Motor neuron (in vitro differentiated cells): ENCODE measurements around the gene NEK9. TPM values are rescaled to one million over a fixed set of nuclear protein-coding genes. Genes with fewer than 3 reads are reported as not detected.

Source experiments
- ATAC-seq, 8 experiments: fragments of 200-7000 bp; cut with Tn5 transposase; replicated peaks in 6 of 8; 2 replicates each; pipeline ENCODE4 v1.8.0; 2021; ENCODE audit warnings: mild to moderate bottlenecking in 8 of 8, moderate library complexity in 8 of 8
- H3K27ac ChIP-seq, 2 donors: fragments of 250-450 bp; sonication (Bioruptor Pico); 2 replicates each; pipeline ENCODE4 v1.9.0; 2021; ENCODE audit warnings: antibody characterized with exemption in 2 of 2, mild to moderate bottlenecking in 2 of 2, moderate library complexity in 1 of 2
- H3K4me1 ChIP-seq, 2 donors: fragments of 250-450 bp; sonication (Bioruptor Pico); replicated peaks in 1 of 2; 2 replicates each; pipeline ENCODE4 v1.6.1; 2021; ENCODE audit warnings: antibody characterized with exemption in 2 of 2, mild to moderate bottlenecking in 2 of 2, moderate library complexity in 1 of 2
- H3K4me3 ChIP-seq, 5 donors: fragments of 250-450 bp; sonication (Bioruptor Pico); 2 replicates each; pipeline ENCODE4 v1.9.0; 2021; ENCODE audit warnings: antibody characterized with exemption in 5 of 5, mild to moderate bottlenecking in 5 of 5, moderate library complexity in 4 of 5
- WGBS, 10 experiments: fragments of 450-650 bp; shearing (Covaris generic); methylation state at CpG; one replicate each; pipeline ENCODE4 v1.0.0; 2022; 5-methylcytosine and 5-hydroxymethylcytosine counted together
- in situ Hi-C, 9 experiments: fragments of 400-800 bp; cut with MboI; loops; one replicate each; pipeline ENCODE4 v1.15.0; 2021; ENCODE audit warnings: low sequenced_read_pairs in 9 of 9, low pct_unique_long_range_greater_than_20kb in 2 of 9; ENCODE audit not compliant: unreplicated experiment in 9 of 9
- total RNA-seq, 8 experiments: library from RNA; unstranded; fragments of 300-600 nt; gene quantifications; 2 replicates each; pipeline versions ENCODE4 v1.2.3 to v1.2.4, GENCODE V29; 2022

Gene NEK9
- total RNA-seq, 8 experiments from 2014 or later = 16.0 to 83.2 (median 23.6) TPM

DNA sequence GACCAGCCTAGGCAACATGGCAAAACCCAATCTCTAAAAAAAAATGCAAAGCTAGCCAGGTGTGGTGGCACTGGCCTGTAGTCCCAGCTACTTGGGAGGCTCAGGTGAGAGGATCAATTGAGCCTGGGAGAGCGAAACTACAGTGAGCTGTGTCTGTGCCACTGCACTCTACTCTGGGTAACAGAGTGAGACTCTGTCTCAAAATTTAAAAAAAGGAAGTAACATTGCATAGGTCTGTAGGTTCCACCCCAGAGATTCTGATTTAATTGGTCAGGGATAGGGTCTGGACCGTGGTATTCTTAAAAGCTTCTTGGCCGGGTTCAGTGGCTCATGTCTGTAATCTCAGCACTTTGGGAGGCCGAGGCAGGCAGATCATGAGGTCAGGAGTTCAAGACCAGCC is 31.2 kb downstream of the NEK9 start:
- in situ Hi-C loops = loop anchor here in 4 of 9 experiments (25.0 kb wide), 2 partner anchors 158 to 183 kb away; partner anchors contain the start of gene RPS6KL1 (in 3 of the 4)
- Histone ChIP-seq H3K4me3 (no peak overlapping the region), H3K27ac (no peak overlapping the region), H3K4me1 (no peaks in the 10 kb centered on the region)
- ATAC-seq = no peak
- WGBS, 10 experiments = 82 to 100% (median 100%) methylated on average over 1 to 3 of the region's 4 CpGs; no CpG with 5 or more reads in 3 of the 10 experiments

DNA sequence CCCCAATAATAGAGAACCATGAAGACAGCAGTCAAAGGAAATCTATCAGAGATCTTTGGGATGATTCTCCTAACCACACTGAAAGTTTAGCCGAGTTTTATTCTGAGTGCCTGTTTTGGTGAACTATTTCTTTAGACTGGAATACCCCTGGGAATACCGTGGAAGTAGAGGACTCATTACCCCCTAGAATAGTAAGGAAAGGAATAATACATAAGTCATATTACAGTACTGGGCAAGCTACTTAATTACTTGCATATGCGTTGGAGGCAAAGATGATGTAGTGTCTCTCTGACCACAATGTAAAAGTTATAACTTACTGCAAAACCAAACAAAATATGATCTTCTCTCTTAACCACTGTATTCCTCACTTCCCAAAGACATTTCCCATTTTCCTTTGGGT is 32.0 kb downstream of the NEK9 start:
- ATAC-seq = no peak
- in situ Hi-C loops = loop anchor here in 4 of 9 experiments (25.0 kb wide), 2 partner anchors 158 to 183 kb away; partner anchors contain the start of gene RPS6KL1 (in 3 of the 4)
- H3K27ac ChIP-seq = no peak overlapping the region
- H3K4me3 ChIP-seq = no peak overlapping the region
- no peaks in the 10 kb centered on the region for H3K4me1 ChIP-seq
- 25 to 100% (median 95%) methylated on average over 1 to 3 of the region's 3 CpGs; no CpG with 5 or more reads in 1 of the 10 experiments for WGBS, 10 experiments

DNA sequence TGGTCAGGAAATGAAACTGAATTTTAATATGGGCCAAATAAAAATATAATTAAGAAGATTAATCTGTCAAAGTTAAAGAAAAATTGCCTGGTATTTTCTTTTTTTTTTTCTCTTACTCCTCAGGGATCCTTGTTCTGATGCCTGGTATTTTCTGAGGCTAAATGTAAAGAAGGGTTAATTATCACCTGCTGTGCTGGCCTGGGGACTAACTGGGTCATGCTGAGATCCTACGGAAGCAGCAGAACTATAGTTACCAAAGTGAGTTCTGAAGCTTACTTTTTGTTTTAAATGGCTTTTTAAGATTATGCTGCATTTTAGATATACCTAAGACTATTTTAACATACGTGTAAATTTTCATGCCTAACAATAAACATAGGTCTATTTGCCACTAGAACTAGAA is 34.1 kb downstream of the NEK9 start:
- no peaks in the 10 kb centered on the region for H3K4me1 ChIP-seq
- no peak overlapping the region for H3K27ac ChIP-seq
- H3K4me3 ChIP-seq = no peak overlapping the region
- WGBS, 10 experiments = 69 to 100% (median 88%) methylated on average over 1 to 2 of the region's 2 CpGs; no CpG with 5 or more reads in 1 of the 10 experiments
- ATAC-seq = no peak
- in situ Hi-C loops = loop anchor here in 4 of 9 experiments (25.0 kb wide), 2 partner anchors 155 to 180 kb away; partner anchors contain the start of gene RPS6KL1 (in 3 of the 4)

GRCh38 chr14:75091251-75091650 is 35.6 kb downstream of the NEK9 start:
- in situ Hi-C loops = loop anchor here in 4 of 9 experiments (25.0 kb wide), 2 partner anchors 154 to 179 kb away; partner anchors contain the start of gene RPS6KL1 (in 3 of the 4)
- 80 to 100% (median 92%) methylated on average over 1 to 5 of the region's 8 CpGs; no CpG with 5 or more reads in 3 of the 10 experiments for WGBS, 10 experiments
- no peak for ATAC-seq
- Histone ChIP-seq H3K4me3 (no peak overlapping the region), H3K27ac (no peak overlapping the region), H3K4me1 (no peaks in the 10 kb centered on the region)

DNA sequence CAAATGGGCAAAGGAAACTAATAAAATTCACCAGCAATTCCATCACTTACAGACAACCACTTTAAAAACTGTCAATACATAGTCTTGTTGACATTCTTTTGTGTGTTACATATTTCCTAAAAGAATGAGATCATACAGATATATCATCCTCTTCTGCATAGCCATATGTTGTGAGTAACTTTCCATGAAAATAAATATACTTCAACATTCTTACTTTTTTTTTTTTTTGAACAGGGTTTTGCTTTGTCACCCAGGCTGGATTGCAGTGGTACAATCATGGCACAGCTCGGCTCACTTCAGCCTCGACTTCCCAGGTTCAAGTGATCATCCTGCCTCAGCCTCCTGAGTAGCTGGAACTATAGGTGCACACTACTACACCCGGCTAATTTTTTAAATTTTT is 36.5 kb downstream of the NEK9 start:
- Histone ChIP-seq H3K27ac (no peak overlapping the region), H3K4me1 (no peaks in the 10 kb centered on the region), H3K4me3 (no peak overlapping the region)
- in situ Hi-C loops = loop anchor here in 4 of 9 experiments (25.0 kb wide), 2 partner anchors 153 to 178 kb away; partner anchors contain the start of gene RPS6KL1 (in 3 of the 4)
- 70 to 100% (median 88%) methylated on average over 1 to 3 of the region's 3 CpGs; no CpG with 5 or more reads in 1 of the 10 experiments for WGBS, 10 experiments
- ATAC-seq = no peak

DNA sequence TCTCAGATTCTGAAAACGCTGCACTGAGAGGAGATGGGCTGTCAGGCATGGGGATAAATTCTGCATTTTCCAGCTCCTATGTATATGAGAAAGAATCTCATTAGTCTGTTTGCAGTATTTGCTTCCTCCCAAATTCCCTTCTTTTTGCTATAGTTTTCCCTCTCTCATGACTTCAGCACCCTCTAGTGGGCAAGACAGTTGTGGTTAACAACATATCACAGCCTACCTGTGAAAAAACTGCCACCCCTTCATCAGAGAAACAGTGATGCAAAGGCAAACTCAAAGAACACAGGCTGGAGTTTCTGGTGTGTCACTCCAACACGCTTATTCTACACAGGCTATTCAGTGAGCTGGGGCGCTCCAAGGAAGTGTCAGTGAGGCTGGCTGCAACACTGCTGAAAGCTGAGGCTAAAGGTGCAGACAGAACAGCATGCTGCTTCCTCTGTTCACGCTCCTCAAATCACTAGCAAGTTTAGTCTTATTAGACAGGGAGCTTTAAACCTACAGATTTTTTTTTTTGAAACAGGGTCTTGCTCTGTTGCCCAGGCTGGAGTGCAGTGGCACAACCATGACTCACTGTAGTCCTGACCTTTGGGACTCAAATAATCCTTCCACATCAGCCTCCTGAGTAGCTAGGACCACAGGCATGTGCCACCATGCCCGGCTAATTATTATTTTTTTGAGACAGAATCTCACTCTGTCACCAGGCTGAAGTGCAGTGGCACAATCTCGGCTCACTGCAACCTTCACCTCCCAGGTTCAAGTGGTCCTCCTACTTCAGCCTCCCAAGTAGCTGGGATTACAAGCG is 38.1 kb downstream of the NEK9 start:
- Histone ChIP-seq H3K27ac (no peak overlapping the region), H3K4me3 (no peak overlapping the region), H3K4me1 (no peaks in the 10 kb centered on the region)
- 38 to 83% (median 64%) methylated on average over 1 to 5 of the region's 7 CpGs; no CpG with 5 or more reads in 2 of the 10 experiments for WGBS, 10 experiments
- in situ Hi-C loops = loop anchor here in 4 of 9 experiments (25.0 kb wide), 2 partner anchors 151 to 176 kb away; partner anchors contain the start of gene RPS6KL1 (in 3 of the 4)
- ATAC-seq = peak; percentile 56 to 90 (median 81)

DNA sequence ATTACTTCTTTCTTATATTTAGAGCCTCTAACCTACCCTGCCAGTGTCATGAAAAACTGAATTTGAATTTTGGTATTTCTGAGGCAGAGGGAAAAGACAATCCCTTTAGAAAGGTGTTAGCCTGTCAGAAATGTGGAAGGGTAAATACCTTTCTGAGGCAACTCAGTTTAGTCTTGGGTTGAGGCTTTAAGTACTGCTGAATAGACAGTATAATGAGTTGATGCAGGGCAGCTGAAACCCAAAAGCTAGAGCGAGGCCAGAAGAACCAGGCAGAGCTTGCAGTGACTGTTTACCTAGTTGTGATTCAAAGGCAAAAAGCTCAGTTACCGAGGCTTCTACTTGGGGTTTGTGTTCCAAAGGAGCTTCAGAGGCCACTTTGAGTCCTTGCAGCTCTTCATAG is 38.7 kb downstream of the NEK9 start:
- ATAC-seq = no peak
- 60 to 100% (median 78%) methylated on average over 1 to 2 of the region's 2 CpGs; no CpG with 5 or more reads in 2 of the 10 experiments for WGBS, 10 experiments
- H3K27ac ChIP-seq = no peak overlapping the region
- no peak overlapping the region for H3K4me3 ChIP-seq
- no peaks in the 10 kb centered on the region for H3K4me1 ChIP-seq
- in situ Hi-C loops = loop anchor here in 4 of 9 experiments (25.0 kb wide), 2 partner anchors 151 to 176 kb away; partner anchors contain the start of gene RPS6KL1 (in 3 of the 4)

- in situ Hi-C loops = loop anchor here in 4 of 9 experiments (25.0 kb wide), 2 partner anchors 147 to 172 kb away; partner anchors contain the start of gene RPS6KL1 (in 3 of the 4)
- ATAC-seq = no peak
- H3K4me1 ChIP-seq = no peaks in the 10 kb centered on the region
- 40 to 100% (median 91%) methylated on average over 1 to 5 of the region's 5 CpGs; no CpG with 5 or more reads in 2 of the 10 experiments for WGBS, 10 experiments
- H3K4me3 ChIP-seq = no peak overlapping the region
- no peak overlapping the region for H3K27ac ChIP-seq
These were observed 42.3 kb downstream of the NEK9 start for GRCh38 chr14:75084513-75084912.

DNA sequence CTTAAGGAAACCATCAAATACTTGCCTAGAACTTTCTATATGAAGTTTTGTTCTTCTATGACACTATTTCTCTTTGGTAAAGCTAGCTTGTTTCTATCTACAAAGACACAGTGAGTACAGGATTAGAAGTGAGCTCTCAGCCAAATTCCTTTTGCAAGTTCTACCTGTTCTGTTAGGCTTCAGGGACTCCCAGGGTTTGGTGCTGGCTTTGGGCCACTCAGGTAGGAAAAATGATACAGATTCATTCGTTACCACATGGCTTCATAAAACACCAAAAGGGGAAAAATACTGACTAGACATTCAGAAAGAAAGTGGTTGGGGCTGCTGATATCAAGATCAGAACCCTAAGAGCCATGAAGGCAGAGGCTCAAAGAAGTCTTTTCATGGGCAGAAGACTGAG is 43.6 kb downstream of the NEK9 start:
- no peaks in the 10 kb centered on the region for H3K4me1 ChIP-seq
- in situ Hi-C loops = loop anchor here in 4 of 9 experiments (25.0 kb wide), 2 partner anchors 146 to 171 kb away; partner anchors contain the start of gene RPS6KL1 (in 3 of the 4)
- no peak for ATAC-seq
- 100% methylated on average over 1 of the region's 1 CpG; no CpG with 5 or more reads in 5 of the 10 experiments for WGBS, 10 experiments
- no peak overlapping the region for H3K27ac ChIP-seq
- no peak overlapping the region for H3K4me3 ChIP-seq

DNA sequence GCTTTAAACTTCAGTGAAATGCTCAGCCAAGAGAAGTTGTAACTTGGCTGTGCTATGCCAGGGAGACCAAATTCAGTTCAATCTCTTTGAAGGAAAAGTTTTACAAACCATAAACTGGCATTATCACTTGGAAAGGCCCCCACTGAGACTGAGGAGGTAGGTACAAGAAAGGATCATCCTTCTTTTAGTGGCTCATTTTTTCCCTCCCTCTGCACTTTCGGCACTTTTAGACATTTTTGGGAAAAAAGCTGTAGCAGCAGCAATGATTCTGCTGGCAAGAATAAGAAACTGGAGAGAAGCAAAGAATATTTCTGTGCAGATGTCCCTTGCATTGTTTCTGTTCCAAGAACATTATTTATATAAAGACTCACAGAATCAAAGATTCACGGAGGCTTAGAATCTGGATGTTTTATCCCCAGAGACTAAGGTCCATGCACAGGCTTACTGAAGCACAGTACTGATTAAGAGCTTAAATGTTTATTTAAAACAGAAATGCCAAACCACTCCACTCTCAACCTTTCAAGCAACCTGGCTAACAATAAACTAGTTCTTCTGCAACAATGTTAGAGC is 45.1 kb downstream of the NEK9 start:
- H3K27ac ChIP-seq = no peak overlapping the region
- 20 to 100% (median 91%) methylated on average over 1 to 2 of the region's 2 CpGs; no CpG with 5 or more reads in 2 of the 10 experiments for WGBS, 10 experiments
- H3K4me3 ChIP-seq = no peak overlapping the region
- in situ Hi-C loops = loop anchor here in 4 of 9 experiments (25.0 kb wide), 2 partner anchors 144 to 169 kb away; partner anchors contain the start of gene RPS6KL1 (in 3 of the 4)
- no peaks in the 10 kb centered on the region for H3K4me1 ChIP-seq
- ATAC-seq = peak in 1 of 8 experiments; percentile 39

DNA sequence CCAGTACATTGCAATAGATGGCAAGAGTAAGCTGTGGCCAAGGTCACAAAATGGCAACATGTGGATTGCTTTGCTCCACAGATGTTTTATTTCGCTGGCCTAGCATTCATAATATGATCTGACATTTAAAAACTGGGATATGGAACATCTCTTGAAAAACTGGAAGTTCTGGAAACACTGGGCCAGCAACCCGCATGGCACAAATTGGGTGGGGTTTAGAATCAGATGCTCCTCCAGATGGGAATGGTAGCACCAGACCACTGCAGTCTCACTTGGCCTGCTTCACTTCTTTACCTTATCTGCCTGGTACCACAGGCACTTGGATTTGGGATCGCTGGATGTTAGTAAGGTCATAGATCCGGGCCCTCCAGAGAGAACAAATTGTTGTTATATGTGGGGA is 47.3 kb downstream of the NEK9 start:
- H3K4me3 ChIP-seq = no peak overlapping the region
- no peak for ATAC-seq
- in situ Hi-C loops = loop anchor here in 5 of 9 experiments (10.0 to 25.0 kb wide), 3 partner anchors 142 to 167 kb away; partner anchors contain the start of gene RPS6KL1 (in 3 of the 5)
- 44 to 100% (median 92%) methylated on average over 1 to 4 of the region's 4 CpGs; no CpG with 5 or more reads in 2 of the 10 experiments for WGBS, 10 experiments
- H3K4me1 ChIP-seq = no peaks in the 10 kb centered on the region
- no peak overlapping the region for H3K27ac ChIP-seq

DNA sequence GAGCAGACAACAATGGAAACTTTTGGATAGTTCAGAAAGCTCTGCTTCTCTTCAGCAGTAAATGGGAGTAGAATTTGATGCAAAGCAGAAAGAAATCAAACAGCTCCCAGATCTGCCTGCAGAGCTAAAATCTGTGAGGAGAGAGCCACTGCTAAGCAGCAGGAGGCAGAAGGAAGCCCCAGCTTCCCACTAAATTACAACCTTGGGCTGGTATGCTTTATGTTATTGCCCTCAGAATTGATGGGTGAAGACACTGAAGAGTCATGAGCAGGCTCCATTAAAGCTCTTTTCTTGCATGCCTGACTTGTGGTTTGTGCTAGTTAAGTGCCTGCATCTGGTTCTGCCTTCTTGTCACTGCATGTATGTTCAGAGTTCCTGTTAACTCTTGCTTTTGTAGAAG is 49.1 kb downstream of the NEK9 start:
- Histone ChIP-seq H3K4me1 (no peaks in the 10 kb centered on the region), H3K4me3 (no peak overlapping the region), H3K27ac (no peak overlapping the region)
- in situ Hi-C loops = loop anchor here in 5 of 9 experiments (10.0 to 25.0 kb wide), 3 partner anchors 140 to 165 kb away; partner anchors contain the start of gene RPS6KL1 (in 3 of the 5)
- ATAC-seq = no peak
